Transverse colon (tissue), 4 donors: ENCODE data around the gene PIAS3. TPM values are rescaled to one million over a fixed set of nuclear protein-coding genes. Genes with fewer than 3 reads are reported as not detected.

Experiments
- DNase-seq: peaks from one replicate; pipeline ENCODE4 v3.0.0-alpha.2; 2019
- H3K27ac ChIP-seq, 4 donors: fragments of 200-600 bp; sonication (generic); 2 replicates each; pipeline ENCODE4 v1.5.1; 2016 to 2018; ENCODE audit warnings: inconsistent platforms in 4 of 4
- H3K27me3 ChIP-seq: fragments of 200-600 bp; sonication (generic); 2 replicates; pipeline ENCODE4 v1.5.1; 2017; ENCODE audit warnings: inconsistent platforms
- H3K36me3 ChIP-seq, 4 donors: fragments of 200-600 bp; sonication (generic); 2 replicates each; pipeline ENCODE4 v1.5.1; 2017 to 2019; ENCODE audit warnings: inconsistent platforms in 4 of 4
- H3K4me1 ChIP-seq, 4 donors: fragments of 200-600 bp; sonication (generic); 2 replicates each; pipeline ENCODE4 v1.5.1; 2017 to 2020; ENCODE audit warnings: inconsistent platforms in 4 of 4
- H3K4me3 ChIP-seq, 4 donors: fragments of 200-600 bp; sonication (generic); 1 replicate in 1 of 4; 2 replicates in 3 of 4; pipeline versions ENCODE4 v1.5.1 to v1.6.1; 2017 to 2019; ENCODE audit warnings: inconsistent platforms in 4 of 4
- H3K9me3 ChIP-seq, 2 donors: fragments of 200-600 bp; sonication (generic); 2 replicates each; pipeline ENCODE4 v1.5.1; 2017 to 2019; ENCODE audit warnings: inconsistent platforms in 2 of 2
- EP300 ChIP-seq: sonication (generic); formaldehyde crosslinking; IDR thresholded peaks from one replicate; pipeline ENCODE4 v1.6.1; 2017; ENCODE audit warnings: antibody characterized with exemption, low read depth
- POLR2A ChIP-seq: fragments of 450-650 bp; IDR thresholded peaks from one replicate; pipeline ENCODE4 v1.6.1; 2016; ENCODE audit warnings: antibody characterized with exemption, mild to moderate bottlenecking, moderate library complexity
- POLR2AphosphoS5 ChIP-seq, 3 donors: sonication (generic); formaldehyde crosslinking; IDR thresholded peaks; one replicate each; pipeline ENCODE4 v1.6.1; 2016; ENCODE audit warnings: antibody characterized with exemption in 3 of 3
- WGBS, 2 donors: methylation state at CpG; one replicate each; pipeline ENCODE4 v1.1.5; 2018; ENCODE audit warnings: low coverage in 1 of 2; 5-methylcytosine and 5-hydroxymethylcytosine counted together
- in situ Hi-C, 4 donors: fragments of 200-750 bp; cut with MboI; loops; one replicate each; pipeline versions ENCODE4 v1.15.0 to v1.15.1; 2017; ENCODE audit warnings: low sequenced_read_pairs in 3 of 4, low pct_ligation_motif_present in 1 of 4, low pct_unique_long_range_greater_than_20kb in 1 of 4
- intact Hi-C: fragments of 100-400 bp; cut with DNase I; formaldehyde crosslinking; loops from one replicate; pipeline ENCODE4 v1.15.1; 2023; ENCODE audit warnings: low total_unique reads
- small RNA-seq, 4 donors: library from RNA; depleted of rRNA; stranded (forward); fragments of <200 nt; gene quantifications; one replicate each; pipeline ENCODE3, GENCODE V24; 2016
- total RNA-seq, 4 donors: library from RNA; depleted of rRNA; stranded (reverse); fragments of >200 nt; gene quantifications; one replicate each; pipeline ENCODE4 v1.1.0, GENCODE V29; 2016
- TF ChIP-seq, protein P1 (sequence below), 5 experiments: fragments of 200-600 bp in 3 of 5; fragments of 450-650 bp in 2 of 5; sonication (generic) in 3 of 5; IDR thresholded peaks; 1 replicate in 2 of 5; 2 replicates in 3 of 5; pipeline ENCODE4 v1.5.1; 2016 to 2017; ENCODE audit warnings: antibody characterized with exemption in 5 of 5, inconsistent platforms in 3 of 5, mild to moderate bottlenecking in 2 of 5, moderate library complexity in 1 of 5

PIAS3 gene
- total RNA-seq, 4 donors from 2014 or later = 10.2 to 71.6 (median 17.8) TPM

DNA sequence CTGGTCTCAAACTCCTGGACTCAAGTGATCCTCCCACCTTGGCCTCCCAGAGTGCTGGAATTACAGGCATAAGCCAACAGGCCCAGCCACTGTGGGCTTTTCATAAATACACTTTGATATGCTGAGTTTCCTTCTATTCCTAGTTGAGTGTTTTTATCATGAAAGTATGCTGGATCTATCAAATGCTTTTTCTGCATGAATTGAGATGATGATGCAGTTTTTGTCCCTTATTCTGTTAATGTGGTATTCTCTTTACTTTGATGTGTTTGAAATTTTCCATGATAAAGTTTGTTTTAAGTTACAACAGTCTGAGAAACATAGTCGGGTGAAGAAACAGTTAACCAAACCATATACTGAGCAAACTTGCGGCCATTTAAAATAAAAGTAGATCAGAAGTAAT lies 59.1 kb downstream of the PIAS3 start:
- Histone ChIP-seq H3K4me1 (peaks cover 0 to 15% (median 0%) of the 10 kb centered on the region in 4 donors), H3K27me3 (no peaks in the 10 kb centered on the region), H3K4me3 (no peak overlapping the region), H3K9me3 (peaks cover 8 to 9% of the 10 kb centered on the region in 2 donors), H3K36me3 (no peaks in the 10 kb centered on the region), H3K27ac (no peak overlapping the region)
- WGBS, 2 donors = 80 to 90% methylated on average over 2 of the region's 2 CpGs
- DNase-seq = no peak
- TF ChIP-seq POLR2A (no peak), POLR2AphosphoS5 (IDR thresholded peaks at IDR 0.05) (no peak), EP300 (no peak)
- TF ChIP-seq, protein P1, sequence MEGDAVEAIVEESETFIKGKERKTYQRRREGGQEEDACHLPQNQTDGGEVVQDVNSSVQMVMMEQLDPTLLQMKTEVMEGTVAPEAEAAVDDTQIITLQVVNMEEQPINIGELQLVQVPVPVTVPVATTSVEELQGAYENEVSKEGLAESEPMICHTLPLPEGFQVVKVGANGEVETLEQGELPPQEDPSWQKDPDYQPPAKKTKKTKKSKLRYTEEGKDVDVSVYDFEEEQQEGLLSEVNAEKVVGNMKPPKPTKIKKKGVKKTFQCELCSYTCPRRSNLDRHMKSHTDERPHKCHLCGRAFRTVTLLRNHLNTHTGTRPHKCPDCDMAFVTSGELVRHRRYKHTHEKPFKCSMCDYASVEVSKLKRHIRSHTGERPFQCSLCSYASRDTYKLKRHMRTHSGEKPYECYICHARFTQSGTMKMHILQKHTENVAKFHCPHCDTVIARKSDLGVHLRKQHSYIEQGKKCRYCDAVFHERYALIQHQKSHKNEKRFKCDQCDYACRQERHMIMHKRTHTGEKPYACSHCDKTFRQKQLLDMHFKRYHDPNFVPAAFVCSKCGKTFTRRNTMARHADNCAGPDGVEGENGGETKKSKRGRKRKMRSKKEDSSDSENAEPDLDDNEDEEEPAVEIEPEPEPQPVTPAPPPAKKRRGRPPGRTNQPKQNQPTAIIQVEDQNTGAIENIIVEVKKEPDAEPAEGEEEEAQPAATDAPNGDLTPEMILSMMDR (IDR thresholded peaks at IDR 0.05) = no peak
- in situ Hi-C loops = no loop called here
- intact Hi-C loops = no loop called here

Small RNAs within 50 kb of the gene (small RNA-seq; reads per million reads assigned to genes)
- gene MIR6736 = 0 to 0.28 (median 0) reads per million in 4 donors

Other genes with a start within 250 kb of the PIAS3 start
- 1 to 10 TPM in 3 of 4 donors, not detected in 1; 1.9 to 3.0 (median 2.2) TPM for gene PDZK1, start 151.7 kb downstream of the PIAS3 start, total RNA-seq
- 1 to 10 TPM in 1 of 4 donors, under 1 TPM in 1, not detected in 2; 0.82 to 1.6 TPM for gene CD160, start 139.6 kb downstream of the PIAS3 start, total RNA-seq
- gene RNF115, start 35.0 kb downstream of the PIAS3 start, total RNA-seq = 10 to 100 TPM in 3 of 4 donors, 1 to 10 TPM in 1; 6.4 to 21.5 (median 13.3) TPM
- 10 to 100 TPM; 13.1 to 77.2 (median 29.0) TPM for gene POLR3C, start 34.9 kb downstream of the PIAS3 start, total RNA-seq
- gene NUDT17, start 13.5 kb downstream of the PIAS3 start, total RNA-seq = 1 to 10 TPM in 2 of 4 donors, under 1 TPM in 1, not detected in 1; 0.95 to 2.2 (median 1.1) TPM
- 1 to 10 TPM in 3 of 4 donors, not detected in 1; 1.1 to 1.8 (median 1.4) TPM for gene ANKRD35, start 26.8 kb upstream of the PIAS3 start, total RNA-seq
- 10 to 100 TPM in 1 of 4 donors, 1 to 10 TPM in 3; 2.2 to 18.1 (median 5.4) TPM for gene ITGA10, start 51.0 kb upstream of the PIAS3 start, total RNA-seq
- 10 to 100 TPM in 3 of 4 donors, 1 to 10 TPM in 1; 8.8 to 38.9 (median 27.0) TPM for gene PEX11B, start 59.6 kb upstream of the PIAS3 start, total RNA-seq
- 100 to 1,000 TPM in 2 of 4 donors, 10 to 100 TPM in 2; 23.6 to 122 (median 99.1) TPM for gene RBM8A, start 68.4 kb upstream of the PIAS3 start, total RNA-seq
- 10 to 100 TPM in 2 of 4 donors, 1 to 10 TPM in 2; 7.2 to 12.5 (median 9.8) TPM for gene LIX1L, start 98.9 kb upstream of the PIAS3 start, total RNA-seq
- gene ANKRD34A, start 105.5 kb upstream of the PIAS3 start, total RNA-seq = 1 to 10 TPM in 1 of 4 donors, under 1 TPM in 2, not detected in 1; 0.41 to 4.1 (median 0.64) TPM
- 10 to 100 TPM in 3 of 4 donors, 1 to 10 TPM in 1; 1.2 to 23.7 (median 14.4) TPM for gene POLR3GL, start 105.6 kb upstream of the PIAS3 start, total RNA-seq
- gene TXNIP, start 137.5 kb upstream of the PIAS3 start, total RNA-seq = 1,000 to 10,000 TPM in 2 of 4 donors, 100 to 1,000 TPM in 2; 296 to 2,602 (median 982) TPM
- gene HJV, start 162.7 kb upstream of the PIAS3 start, total RNA-seq = under 1 TPM in 1 of 4 donors, not detected in 3; 0.27 TPM